HFF-Myc (cell line): Measurements from ENCODE around the gene RNF144A.

Experiments used
- DNase-seq: peaks from one replicate; pipeline ENCODE4 v3.0.0-alpha.2; 2011; ENCODE audit warnings: low read depth; ENCODE audit errors: extremely low read depth
- H3K4me3 ChIP-seq: replicated peaks from 2 replicates; pipeline ENCODE4 v1.5.1; 2011; ENCODE audit warnings: low read depth, mild to moderate bottlenecking, control low read depth, low read length
- TF ChIP-seq, protein P1 (sequence below): IDR thresholded peaks from 2 replicates; pipeline ENCODE4 v1.5.1; 2012; ENCODE audit warnings: mild to moderate bottlenecking, low read depth, low read length, control low read depth; ENCODE audit errors: missing control alignments

The RNF144A gene

GRCh38 chr2:6937582-6937981 is 20.4 kb downstream of the RNF144A start:
- TF ChIP-seq, protein P1, sequence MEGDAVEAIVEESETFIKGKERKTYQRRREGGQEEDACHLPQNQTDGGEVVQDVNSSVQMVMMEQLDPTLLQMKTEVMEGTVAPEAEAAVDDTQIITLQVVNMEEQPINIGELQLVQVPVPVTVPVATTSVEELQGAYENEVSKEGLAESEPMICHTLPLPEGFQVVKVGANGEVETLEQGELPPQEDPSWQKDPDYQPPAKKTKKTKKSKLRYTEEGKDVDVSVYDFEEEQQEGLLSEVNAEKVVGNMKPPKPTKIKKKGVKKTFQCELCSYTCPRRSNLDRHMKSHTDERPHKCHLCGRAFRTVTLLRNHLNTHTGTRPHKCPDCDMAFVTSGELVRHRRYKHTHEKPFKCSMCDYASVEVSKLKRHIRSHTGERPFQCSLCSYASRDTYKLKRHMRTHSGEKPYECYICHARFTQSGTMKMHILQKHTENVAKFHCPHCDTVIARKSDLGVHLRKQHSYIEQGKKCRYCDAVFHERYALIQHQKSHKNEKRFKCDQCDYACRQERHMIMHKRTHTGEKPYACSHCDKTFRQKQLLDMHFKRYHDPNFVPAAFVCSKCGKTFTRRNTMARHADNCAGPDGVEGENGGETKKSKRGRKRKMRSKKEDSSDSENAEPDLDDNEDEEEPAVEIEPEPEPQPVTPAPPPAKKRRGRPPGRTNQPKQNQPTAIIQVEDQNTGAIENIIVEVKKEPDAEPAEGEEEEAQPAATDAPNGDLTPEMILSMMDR: no peak
- DNase-seq: no peak

DNA sequence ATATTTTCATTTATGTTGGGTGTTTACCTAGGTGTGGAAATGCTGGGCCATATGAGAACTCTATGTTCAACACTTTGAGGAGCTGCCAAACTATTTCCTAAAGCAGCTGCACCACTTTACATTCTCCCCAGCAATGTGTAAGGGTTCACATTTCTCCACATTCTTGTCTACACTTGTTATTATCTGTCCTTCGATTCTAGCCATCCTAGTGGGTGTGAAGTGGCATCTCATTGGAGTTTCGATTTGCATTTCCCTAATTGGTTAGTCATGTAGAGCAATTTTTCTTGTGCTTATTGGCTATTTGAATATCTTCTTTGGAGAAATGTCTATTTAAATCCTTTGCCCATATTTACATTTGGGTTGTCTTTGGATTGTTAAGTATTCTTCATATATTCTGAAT is 21.9 kb downstream of the RNF144A start:
- TF ChIP-seq, protein P1: no peak
- H3K4me3 ChIP-seq: no peak overlapping the region
- no peak for DNase-seq

More at GRCh38 chr2:6937582-6937981, 20.4 kb downstream of the RNF144A start:
- H3K4me3 ChIP-seq: no peak overlapping the region

DNA sequence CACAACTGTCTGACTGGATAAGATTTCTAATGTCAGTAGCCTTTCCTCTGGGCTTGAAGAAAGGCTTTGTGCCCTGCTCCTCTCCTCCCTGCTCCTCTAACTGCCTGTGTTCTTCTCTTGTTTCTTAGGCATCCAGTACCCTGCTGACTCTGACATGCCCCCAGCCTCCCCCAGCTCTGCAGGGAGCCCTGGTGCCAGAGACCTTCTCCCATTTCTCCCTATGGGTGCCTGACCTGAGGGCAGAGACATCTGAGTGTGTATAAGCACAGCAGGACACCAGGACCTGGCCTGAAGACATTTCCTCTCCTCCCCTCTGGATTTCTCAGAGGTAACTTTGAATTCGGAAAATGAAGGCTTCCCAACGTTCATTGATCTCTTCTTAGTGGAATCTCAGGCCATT is 23.6 kb downstream of the RNF144A start:
- DNase-seq: no peak
- TF ChIP-seq, protein P1: no peak

DNA sequence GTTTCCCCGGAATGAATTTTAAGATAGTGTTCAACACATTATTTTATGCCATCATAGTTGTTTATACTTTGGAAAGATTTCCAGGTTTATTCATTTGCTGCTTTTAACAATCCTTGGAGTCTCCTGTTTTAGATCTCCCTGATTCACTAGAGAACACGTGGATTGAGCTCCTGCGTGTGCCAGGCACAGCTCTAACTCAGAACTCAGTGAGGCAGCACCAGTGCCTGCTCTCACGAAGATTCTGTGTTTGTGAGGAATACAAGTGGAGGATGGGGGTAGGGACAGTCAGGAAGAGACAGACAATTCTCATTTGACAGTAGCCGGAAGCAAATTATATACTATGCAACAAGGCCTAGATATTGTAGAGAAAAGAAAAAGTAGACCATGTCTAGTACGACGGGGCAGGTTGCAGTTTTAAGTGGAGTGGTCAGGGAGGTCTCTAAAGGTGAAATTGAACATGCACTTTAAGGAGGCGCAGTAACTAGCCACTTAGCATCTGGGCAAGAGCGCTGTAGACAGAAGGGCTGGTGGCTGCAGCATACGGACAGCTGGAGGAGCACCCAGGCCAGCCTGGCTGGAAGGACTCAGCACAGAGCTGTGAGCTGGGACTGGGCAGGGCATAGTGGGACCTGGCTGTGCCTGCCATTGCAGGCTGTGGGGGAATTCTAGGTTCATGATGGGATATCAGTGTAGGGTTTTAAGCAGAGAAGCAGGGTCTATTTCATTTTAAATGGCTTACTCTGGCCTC is 24.3 kb downstream of the RNF144A start:
- TF ChIP-seq, protein P1: no peak
- DNase-seq: no peak
- no peak overlapping the region for H3K4me3 ChIP-seq

More for the DNA sequence above, 23.6 kb downstream of the RNF144A start:
- H3K4me3 ChIP-seq: no peak overlapping the region

- no peak overlapping the region for H3K4me3 ChIP-seq
- TF ChIP-seq, protein P1: no peak
- DNase-seq: no peak
Measured at GRCh38 chr2:6942848-6943247, 25.6 kb downstream of the RNF144A start.

DNA sequence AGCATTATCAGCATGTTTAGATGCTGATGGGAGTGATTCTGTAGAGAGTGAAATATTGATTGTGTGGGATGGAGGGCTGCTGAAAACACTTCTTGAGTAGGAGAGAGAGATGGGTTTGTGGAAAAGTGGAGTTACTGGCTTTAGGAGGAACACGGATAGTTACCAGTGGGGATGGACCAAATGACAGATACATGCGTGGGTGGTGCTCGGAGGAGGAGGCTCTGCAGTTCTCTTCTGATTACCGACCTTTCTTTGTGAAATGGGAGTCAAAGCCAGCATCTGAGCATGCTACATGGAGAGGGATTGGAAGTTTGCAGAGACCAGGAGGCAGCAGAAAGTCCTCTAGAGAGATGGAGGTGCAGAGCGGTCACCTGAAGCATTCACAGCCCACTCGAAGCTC is 26.3 kb downstream of the RNF144A start:
- no peak overlapping the region for H3K4me3 ChIP-seq
- DNase-seq: no peak
- TF ChIP-seq, protein P1: no peak
